ENCODE measurements around the gene ZNF341. TPM values are rescaled to one million over a fixed set of nuclear protein-coding genes. Genes with fewer than 3 reads are reported as not detected.

Gene ZNF341
- total RNA-seq, 1 donor, result 1.1 TPM

DNA sequence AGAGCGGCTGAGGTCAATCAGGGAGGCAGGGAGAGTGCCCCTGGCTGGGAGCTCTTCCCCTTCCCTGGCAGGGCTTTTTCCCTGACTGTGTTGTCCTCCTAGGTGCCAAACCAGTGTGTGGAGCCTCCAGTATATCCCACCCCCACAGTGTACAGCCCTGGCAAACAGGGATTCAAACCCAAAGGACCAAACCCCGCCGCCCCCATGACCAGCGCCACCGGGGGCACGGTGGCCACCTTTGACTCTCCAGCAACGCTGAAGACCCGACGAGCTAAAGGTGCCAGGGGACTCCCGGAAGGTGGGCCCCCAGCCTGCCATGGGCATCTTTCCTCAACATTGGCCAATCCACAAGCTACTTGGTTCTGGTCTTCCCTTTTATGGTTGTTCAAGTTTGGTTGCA is 25.2 kb downstream of the ZNF341 start:
- Histone ChIP-seq H3K4me1 (ENCODE audit: insufficient read depth, low read length) (no peaks in the 10 kb centered on the region), H4K20me1 (ENCODE audit: insufficient read depth, low read length) (no peaks in the 10 kb centered on the region), H3K4me2 (ENCODE audit: insufficient read depth, low read length) (no peak overlapping the region), H3K79me2 (ENCODE audit: insufficient read depth, low read length) (no peaks in the 10 kb centered on the region), H3K36me3 (ENCODE audit: insufficient read depth, low read length) (peaks cover 26% of the 10 kb centered on the region), H2AFZ (ENCODE audit: low read length) (no peak overlapping the region), H3K27me3 (ENCODE audit: insufficient read depth, low read length) (no peaks in the 10 kb centered on the region), H3K4me3 (ENCODE audit: insufficient read depth, low read length) (no peak overlapping the region), H3K9me3 (ENCODE audit: low read depth, low read length) (no peaks in the 10 kb centered on the region), H3K27ac (ENCODE audit: low read depth, low read length) (no peak overlapping the region)
- TF ChIP-seq, protein P1, sequence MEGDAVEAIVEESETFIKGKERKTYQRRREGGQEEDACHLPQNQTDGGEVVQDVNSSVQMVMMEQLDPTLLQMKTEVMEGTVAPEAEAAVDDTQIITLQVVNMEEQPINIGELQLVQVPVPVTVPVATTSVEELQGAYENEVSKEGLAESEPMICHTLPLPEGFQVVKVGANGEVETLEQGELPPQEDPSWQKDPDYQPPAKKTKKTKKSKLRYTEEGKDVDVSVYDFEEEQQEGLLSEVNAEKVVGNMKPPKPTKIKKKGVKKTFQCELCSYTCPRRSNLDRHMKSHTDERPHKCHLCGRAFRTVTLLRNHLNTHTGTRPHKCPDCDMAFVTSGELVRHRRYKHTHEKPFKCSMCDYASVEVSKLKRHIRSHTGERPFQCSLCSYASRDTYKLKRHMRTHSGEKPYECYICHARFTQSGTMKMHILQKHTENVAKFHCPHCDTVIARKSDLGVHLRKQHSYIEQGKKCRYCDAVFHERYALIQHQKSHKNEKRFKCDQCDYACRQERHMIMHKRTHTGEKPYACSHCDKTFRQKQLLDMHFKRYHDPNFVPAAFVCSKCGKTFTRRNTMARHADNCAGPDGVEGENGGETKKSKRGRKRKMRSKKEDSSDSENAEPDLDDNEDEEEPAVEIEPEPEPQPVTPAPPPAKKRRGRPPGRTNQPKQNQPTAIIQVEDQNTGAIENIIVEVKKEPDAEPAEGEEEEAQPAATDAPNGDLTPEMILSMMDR (IDR thresholded peaks at IDR 0.05; ENCODE audit: extremely low read depth, low read depth, low read length), result no peak
- no peak for DNase-seq (ENCODE audit: insufficient read length, low spot score, missing footprints)

DNA sequence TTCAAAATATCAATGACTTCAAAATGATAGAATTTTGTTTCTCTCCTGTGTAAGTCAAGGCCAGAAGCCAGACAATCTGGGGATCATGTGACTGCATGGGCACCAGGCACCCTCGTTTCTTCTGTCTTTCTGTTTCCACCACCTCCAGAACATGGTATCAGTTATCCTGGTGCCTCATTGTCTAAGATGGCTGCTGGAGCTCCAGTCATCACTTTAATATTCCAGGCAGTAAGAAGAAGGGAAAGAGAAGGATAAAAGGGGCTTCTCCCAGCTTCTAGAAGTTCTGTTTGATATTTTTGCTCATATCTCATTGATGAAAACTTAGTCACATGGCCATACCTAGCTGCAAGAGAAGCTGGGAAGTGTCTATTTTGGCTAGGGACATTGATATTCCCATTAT is 25.7 kb downstream of the ZNF341 start:
- H3K36me3 ChIP-seq (ENCODE audit: insufficient read depth, low read length), result peaks cover 27% of the 10 kb centered on the region
- H4K20me1 ChIP-seq (ENCODE audit: insufficient read depth, low read length), result no peaks in the 10 kb centered on the region
- no peaks in the 10 kb centered on the region for H3K9me3 ChIP-seq (ENCODE audit: low read depth, low read length)
- no peak overlapping the region for H3K4me3 ChIP-seq (ENCODE audit: insufficient read depth, low read length)
- H3K27me3 ChIP-seq (ENCODE audit: insufficient read depth, low read length), result no peaks in the 10 kb centered on the region
- no peak overlapping the region for H3K27ac ChIP-seq (ENCODE audit: low read depth, low read length)
- H3K4me1 ChIP-seq (ENCODE audit: insufficient read depth, low read length), result no peaks in the 10 kb centered on the region
- H3K4me2 ChIP-seq (ENCODE audit: insufficient read depth, low read length), result no peak overlapping the region
- H2AFZ ChIP-seq (ENCODE audit: low read length), result no peak overlapping the region
- H3K79me2 ChIP-seq (ENCODE audit: insufficient read depth, low read length), result no peaks in the 10 kb centered on the region
- DNase-seq (ENCODE audit: insufficient read length, low spot score, missing footprints), result no peak
- TF ChIP-seq, protein P1 (IDR thresholded peaks at IDR 0.05; ENCODE audit: extremely low read depth, low read depth, low read length), result no peak

DNA sequence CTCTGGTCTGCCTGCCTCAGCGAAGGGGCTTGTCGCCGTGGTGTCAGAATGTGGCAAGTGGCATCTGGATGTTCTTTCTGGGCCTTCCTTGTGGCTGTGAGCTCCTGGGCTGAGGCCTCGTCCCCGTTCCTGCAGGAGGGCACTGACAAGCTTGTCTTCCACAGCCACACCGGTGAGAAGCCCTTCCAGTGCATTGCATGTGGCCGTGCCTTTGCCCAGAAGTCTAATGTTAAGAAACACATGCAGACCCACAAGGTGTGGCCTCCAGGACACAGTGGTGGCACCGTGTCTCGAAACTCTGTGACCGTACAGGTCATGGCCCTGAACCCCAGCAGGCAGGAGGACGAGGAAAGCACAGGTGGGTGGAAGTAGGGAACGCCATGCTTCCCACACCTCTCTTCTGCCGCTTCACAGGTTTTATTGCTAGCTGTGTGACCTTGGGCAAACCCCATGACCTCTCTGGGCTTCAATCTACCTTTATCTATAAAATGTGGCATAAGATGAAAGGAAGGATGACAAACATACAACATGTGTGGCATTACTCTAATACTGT is 30.0 kb downstream of the ZNF341 start:
- H3K4me1 ChIP-seq (ENCODE audit: insufficient read depth, low read length), result no peaks in the 10 kb centered on the region
- H3K79me2 ChIP-seq (ENCODE audit: insufficient read depth, low read length), result no peaks in the 10 kb centered on the region
- no peak overlapping the region for H3K27ac ChIP-seq (ENCODE audit: low read depth, low read length)
- H3K9me3 ChIP-seq (ENCODE audit: low read depth, low read length), result no peaks in the 10 kb centered on the region
- no peaks in the 10 kb centered on the region for H3K27me3 ChIP-seq (ENCODE audit: insufficient read depth, low read length)
- no peak overlapping the region for H3K4me3 ChIP-seq (ENCODE audit: insufficient read depth, low read length)
- H2AFZ ChIP-seq (ENCODE audit: low read length), result no peak overlapping the region
- DNase-seq (ENCODE audit: insufficient read length, low spot score, missing footprints), result no peak
- TF ChIP-seq, protein P1 (IDR thresholded peaks at IDR 0.05; ENCODE audit: extremely low read depth, low read depth, low read length), result no peak
- peaks cover 14% of the 10 kb centered on the region for H3K36me3 ChIP-seq (ENCODE audit: insufficient read depth, low read length)
- no peak overlapping the region for H3K4me2 ChIP-seq (ENCODE audit: insufficient read depth, low read length)
- no peaks in the 10 kb centered on the region for H4K20me1 ChIP-seq (ENCODE audit: insufficient read depth, low read length)

DNA sequence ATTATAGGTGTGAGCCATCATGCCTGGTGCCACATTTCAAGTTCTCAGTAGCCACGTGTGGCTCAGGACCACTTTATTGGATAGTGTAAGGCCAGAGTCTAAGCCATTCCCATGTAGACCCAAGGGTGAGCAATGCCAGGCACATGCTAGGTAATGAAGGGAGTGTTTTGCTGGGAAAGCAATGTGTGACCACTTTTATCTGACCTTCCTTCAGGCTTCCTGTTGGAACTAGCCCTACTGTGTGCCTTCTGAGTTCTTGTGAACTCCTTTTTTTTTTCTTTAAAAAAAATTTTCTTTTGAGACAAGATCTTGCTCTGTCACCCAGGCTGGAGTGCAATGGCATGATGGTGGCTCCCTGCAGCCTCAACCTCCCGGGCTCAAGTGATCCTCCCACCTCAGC is 33.3 kb downstream of the ZNF341 start:
- DNase-seq (ENCODE audit: insufficient read length, low spot score, missing footprints), result no peak
- H3K9me3 ChIP-seq (ENCODE audit: low read depth, low read length), result no peaks in the 10 kb centered on the region

More for the DNA sequence above, 33.3 kb downstream of the ZNF341 start:
- Histone ChIP-seq H4K20me1 (ENCODE audit: insufficient read depth, low read length) (no peaks in the 10 kb centered on the region), H3K36me3 (ENCODE audit: insufficient read depth, low read length) (peaks cover 9% of the 10 kb centered on the region), H2AFZ (ENCODE audit: low read length) (no peak overlapping the region), H3K4me1 (ENCODE audit: insufficient read depth, low read length) (no peaks in the 10 kb centered on the region), H3K4me3 (ENCODE audit: insufficient read depth, low read length) (no peak overlapping the region), H3K4me2 (ENCODE audit: insufficient read depth, low read length) (no peak overlapping the region), H3K27ac (ENCODE audit: low read depth, low read length) (no peak overlapping the region), H3K79me2 (ENCODE audit: insufficient read depth, low read length) (no peaks in the 10 kb centered on the region), H3K27me3 (ENCODE audit: insufficient read depth, low read length) (no peaks in the 10 kb centered on the region)
- TF ChIP-seq, protein P1 (IDR thresholded peaks at IDR 0.05; ENCODE audit: extremely low read depth, low read depth, low read length), result no peak
